RWPE1 (cell line): ENCODE data around the gene PIGL.

Source experiments
- CTCF ChIA-PET: fragments of 350-600 bp; sonication (Branson Sonifier 250); formaldehyde crosslinking; extraction: SDS; loops from one replicate; lab custom pipeline; 2021; lab: Yijun Ruan, JAX
- POLR2A ChIA-PET: fragments of 400-600 bp; formaldehyde crosslinking; extraction: SDS; loops from one replicate; lab custom pipeline; 2020; ENCODE audit warnings: antibody characterized with exemption; ENCODE audit not compliant: low non-redundant PET; lab: Yijun Ruan, JAX
- DNase-seq: peaks from one replicate; pipeline ENCODE4 v3.0.0; 2012; ENCODE audit warnings: low spot score
- H3K27ac ChIP-seq: fragments of 450-650 bp; 2 replicates; pipeline ENCODE4 v1.5.1; 2017
- CTCF ChIP-seq: fragments of 450-650 bp; conservative IDR thresholded peaks from 2 replicates; pipeline ENCODE4 v1.5.1; 2017; ENCODE audit warnings: low read depth, mild to moderate bottlenecking

Gene PIGL

GRCh38 chr17:16255481-16255921 lies 38.5 kb downstream of the PIGL start:
- DNase-seq: no peak
- ChIA-PET CTCF (interaction anchor here (0.5 kb wide), 1 partner anchor 13 kb away, joined by 3 read pairs; no protein-coding TSS in a partner anchor), POLR2A (no interaction called here)
- TF ChIP-seq CTCF: no peak
- no peak overlapping the region for H3K27ac ChIP-seq

- no peak for TF ChIP-seq CTCF
- ChIA-PET POLR2A (no interaction called here), CTCF (interaction anchor here (0.7 kb wide), 1 partner anchor 940 kb away, joined by 3 read pairs; no protein-coding TSS in a partner anchor)
- DNase-seq: no peak
- H3K27ac ChIP-seq: no peak overlapping the region
These were observed 41.9 kb downstream of the PIGL start for GRCh38 chr17:16258901-16259300.

- no peak for DNase-seq
- TF ChIP-seq CTCF: no peak
- no peak overlapping the region for H3K27ac ChIP-seq
- CTCF ChIA-PET: no interaction called here
- POLR2A ChIA-PET: no interaction called here
These were observed 42.9 kb downstream of the PIGL start for GRCh38 chr17:16259926-16260325.

- DNase-seq: no peak
- H3K27ac ChIP-seq: no peak overlapping the region
- TF ChIP-seq CTCF: no peak
- ChIA-PET POLR2A (no interaction called here), CTCF (no interaction called here)
These were observed 44.0 kb downstream of the PIGL start for GRCh38 chr17:16261049-16261448.

GRCh38 chr17:16262201-16262600 lies 45.2 kb downstream of the PIGL start:
- ChIA-PET CTCF (interaction anchor here (0.6 kb wide), 1 partner anchor 10 kb away, joined by 4 read pairs; no protein-coding TSS in a partner anchor), POLR2A (no interaction called here)
- no peak for TF ChIP-seq CTCF
- H3K27ac ChIP-seq: no peak overlapping the region
- DNase-seq: no peak

- no peak for TF ChIP-seq CTCF
- no peak for DNase-seq
- CTCF ChIA-PET: no interaction called here
- H3K27ac ChIP-seq: no peak overlapping the region
- POLR2A ChIA-PET: no interaction called here
These were observed 50.2 kb downstream of the PIGL start for GRCh38 chr17:16267174-16267573.
